Activated T-cell treated with anti-CD3 and anti-CD28 coated beads, Interleukin-2, amount 50 U/mL, for 24 hours (primary cell): ENCODE measurements around the gene ADAMTS2.

Source experiments
- DNase-seq: peaks from one replicate; pipeline ENCODE4 v3.0.0-alpha.2; 2020
- H3K27ac Mint-ChIP-seq: 2 replicates; pipeline ENCODE4 v1.8.0; 2020; ENCODE audit warnings: mild to moderate bottlenecking, mixed read lengths
- H3K27me3 Mint-ChIP-seq: 2 replicates; pipeline ENCODE4 v1.8.0; 2020; ENCODE audit warnings: mixed read lengths
- H3K36me3 Mint-ChIP-seq: 2 replicates; pipeline ENCODE4 v1.8.0; 2020; ENCODE audit warnings: low read depth, mixed read lengths
- H3K4me1 Mint-ChIP-seq: 2 replicates; pipeline ENCODE4 v1.8.0; 2020; ENCODE audit warnings: low read depth, mixed read lengths
- H3K4me3 Mint-ChIP-seq: 2 replicates; pipeline ENCODE4 v1.8.0; 2020; ENCODE audit warnings: mild to moderate bottlenecking, moderate library complexity, mixed read lengths
- H3K9me3 Mint-ChIP-seq: 2 replicates; pipeline ENCODE4 v1.8.0; 2020; ENCODE audit warnings: mixed read lengths

The ADAMTS2 gene

DNA sequence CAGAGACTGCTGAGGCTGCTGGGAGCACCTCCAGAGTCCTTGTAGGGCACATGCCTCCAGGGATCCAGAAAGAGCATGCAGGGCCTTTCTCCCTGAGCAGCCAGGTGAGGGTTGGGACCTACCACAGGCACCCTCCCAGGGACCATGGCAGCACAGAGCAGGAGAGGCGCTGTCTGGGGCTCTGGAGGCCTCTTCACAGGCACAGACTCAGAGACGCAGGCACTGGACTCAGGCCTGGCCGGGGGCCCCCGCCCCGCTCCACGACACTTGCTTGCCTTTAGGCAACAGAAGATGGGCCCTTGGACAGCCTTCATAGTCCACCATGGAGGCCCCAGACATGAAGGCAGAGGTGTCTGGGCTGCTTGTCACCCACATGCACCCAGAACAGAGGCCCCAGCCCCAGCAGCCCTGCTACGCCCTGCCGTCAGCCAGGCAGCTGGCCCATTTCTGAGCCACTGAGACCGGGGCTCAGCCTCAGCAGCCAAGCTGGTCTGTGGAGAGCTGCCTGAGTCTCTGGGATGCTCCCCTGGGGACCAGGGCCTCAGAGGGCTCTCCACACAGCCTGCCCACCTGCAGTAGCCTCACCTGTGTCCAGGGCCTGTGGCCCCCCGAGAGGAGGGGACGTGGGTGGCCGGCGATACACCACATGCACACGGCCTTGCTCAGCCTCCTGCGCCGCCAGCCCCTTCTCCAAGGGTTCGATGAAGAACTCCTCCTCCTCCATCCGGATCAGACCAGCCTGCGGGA lies 72.8 kb downstream of the ADAMTS2 start:
- Mint-ChIP-seq H3K9me3 (no peaks in the 10 kb centered on the region), H3K36me3 (no peaks in the 10 kb centered on the region), H3K4me3 (no peak overlapping the region), H3K4me1 (no peaks in the 10 kb centered on the region), H3K27ac (no peak overlapping the region), H3K27me3 (no peaks in the 10 kb centered on the region)
- DNase-seq = no peak

DNA sequence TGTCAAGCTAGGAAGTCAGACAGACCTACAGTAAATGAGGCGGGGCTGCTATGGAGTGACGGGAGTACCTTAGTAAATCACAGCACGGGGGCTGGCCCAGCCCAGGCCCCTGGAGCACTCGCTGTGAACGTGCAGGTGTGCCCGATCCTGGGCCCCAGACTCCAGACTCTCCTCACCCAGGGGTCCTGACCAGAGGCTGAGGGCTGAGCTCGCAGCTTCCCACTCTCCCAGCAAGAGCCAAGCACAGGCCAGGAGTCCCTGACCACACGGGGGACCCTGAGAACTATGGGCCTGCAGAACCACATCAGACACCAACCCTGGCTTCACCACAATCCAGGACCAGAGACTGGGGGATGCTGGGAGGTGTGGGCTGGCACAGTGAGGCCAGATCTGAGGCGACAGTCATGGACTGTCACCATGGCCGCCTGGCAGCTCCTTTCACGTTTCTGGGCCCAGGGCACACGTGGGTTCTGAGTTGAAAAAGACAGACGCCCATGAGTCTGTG lies 73.4 kb downstream of the ADAMTS2 start:
- no peak overlapping the region for H3K4me3 Mint-ChIP-seq
- no peak for DNase-seq
- H3K27me3 Mint-ChIP-seq = no peaks in the 10 kb centered on the region
- no peaks in the 10 kb centered on the region for H3K36me3 Mint-ChIP-seq
- no peak overlapping the region for H3K27ac Mint-ChIP-seq
- no peaks in the 10 kb centered on the region for H3K9me3 Mint-ChIP-seq
- no peaks in the 10 kb centered on the region for H3K4me1 Mint-ChIP-seq

DNA sequence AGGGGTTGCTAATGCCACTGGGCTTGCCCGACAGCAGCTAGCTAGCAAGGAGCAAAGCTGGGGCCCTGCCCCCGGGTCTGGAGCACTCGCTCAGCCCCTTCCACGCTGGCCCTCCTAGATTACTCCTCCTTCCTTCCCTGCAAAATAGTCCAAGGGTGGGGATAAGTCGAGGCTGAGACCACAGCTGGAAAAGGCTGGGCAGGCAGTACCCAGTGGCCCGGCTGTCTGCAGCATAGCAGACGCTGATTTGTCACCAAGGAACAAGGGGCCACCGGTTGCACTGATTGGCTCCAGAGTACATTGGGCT lies 73.9 kb downstream of the ADAMTS2 start:
- no peaks in the 10 kb centered on the region for H3K36me3 Mint-ChIP-seq
- H3K27me3 Mint-ChIP-seq = no peaks in the 10 kb centered on the region
- no peak for DNase-seq
- no peaks in the 10 kb centered on the region for H3K4me1 Mint-ChIP-seq
- no peak overlapping the region for H3K27ac Mint-ChIP-seq
- no peaks in the 10 kb centered on the region for H3K9me3 Mint-ChIP-seq
- no peak overlapping the region for H3K4me3 Mint-ChIP-seq

DNA sequence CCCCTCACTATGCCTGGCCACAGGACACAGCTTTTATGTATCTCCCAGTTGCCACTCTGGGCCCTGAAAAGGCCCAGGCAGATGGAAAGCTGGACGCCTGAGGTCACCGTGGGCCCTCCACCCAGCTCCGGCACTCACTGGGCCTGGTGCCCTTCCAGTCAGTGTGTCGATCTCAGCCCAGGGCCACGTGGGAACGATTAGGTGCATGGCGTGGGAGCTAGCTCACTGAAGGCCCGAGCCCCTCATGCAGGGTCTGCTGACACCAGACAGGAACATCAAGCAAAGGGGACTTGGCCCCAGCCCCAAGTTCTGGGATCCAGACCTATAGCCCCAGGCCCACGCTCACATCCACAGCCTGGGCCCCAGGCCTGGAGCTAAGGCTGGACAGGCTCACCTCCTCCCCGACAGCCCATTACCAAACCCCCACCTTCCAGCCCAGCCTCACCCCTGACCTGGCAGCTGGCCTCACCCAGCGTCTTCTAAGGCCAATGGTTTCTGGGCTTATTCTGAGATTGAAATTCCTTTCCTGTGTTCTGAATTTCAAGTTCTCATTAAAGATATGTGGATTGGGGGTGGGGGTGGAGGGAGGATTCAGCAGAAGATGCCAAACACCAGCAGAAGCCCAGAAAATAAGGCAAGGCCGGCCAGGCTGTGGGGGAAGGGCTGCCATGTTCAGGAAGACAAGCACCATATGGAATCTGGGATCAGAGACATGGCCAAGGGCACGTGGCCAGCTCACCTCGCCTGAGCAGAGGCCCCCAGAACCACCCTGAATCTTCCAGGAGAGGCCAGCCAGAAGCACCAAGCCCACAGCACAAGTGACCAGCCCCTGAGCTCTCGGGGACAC lies 74.5 kb downstream of the ADAMTS2 start:
- no peaks in the 10 kb centered on the region for H3K36me3 Mint-ChIP-seq
- no peaks in the 10 kb centered on the region for H3K9me3 Mint-ChIP-seq
- no peak overlapping the region for H3K4me3 Mint-ChIP-seq
- no peak for DNase-seq
- H3K27me3 Mint-ChIP-seq = peaks cover 5% of the 10 kb centered on the region
- no peaks in the 10 kb centered on the region for H3K4me1 Mint-ChIP-seq
- no peak overlapping the region for H3K27ac Mint-ChIP-seq

DNA sequence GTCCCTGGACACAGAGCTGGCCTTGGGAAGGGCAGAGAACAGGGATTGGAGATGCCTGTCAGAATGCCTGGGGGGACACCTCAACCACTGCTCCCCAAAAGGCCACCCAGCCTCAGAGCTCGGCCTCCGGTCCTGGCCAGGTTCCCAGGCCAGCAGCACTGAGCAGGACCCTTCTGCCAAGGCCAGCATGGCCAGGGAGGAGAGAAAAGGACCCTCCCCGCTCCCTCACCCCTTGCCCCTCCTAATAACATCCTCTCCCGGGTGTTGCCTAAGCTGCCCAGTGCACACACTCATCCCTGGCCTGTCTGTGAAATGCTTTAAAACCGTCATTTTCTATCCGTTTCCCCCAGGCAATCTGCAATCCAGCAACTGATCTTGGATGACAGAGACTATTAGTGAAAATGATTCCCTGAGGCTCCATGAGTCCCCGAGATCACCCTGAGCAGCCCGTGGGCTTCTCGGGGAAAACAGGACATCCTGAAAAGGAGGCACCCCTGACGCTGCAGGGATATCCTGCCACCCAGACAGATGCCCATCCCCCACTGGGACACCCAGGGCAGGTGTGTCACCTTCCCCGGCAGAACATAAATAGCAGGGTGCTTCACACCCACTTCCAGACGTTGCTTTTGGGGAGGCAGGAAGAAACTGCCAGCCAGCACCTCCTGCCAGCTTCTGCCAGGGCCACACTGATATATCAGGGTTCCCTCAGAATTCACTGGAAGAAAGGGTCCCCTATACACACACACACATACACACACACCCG lies 75.3 kb downstream of the ADAMTS2 start:
- Mint-ChIP-seq H3K9me3 (no peaks in the 10 kb centered on the region), H3K4me1 (no peaks in the 10 kb centered on the region), H3K4me3 (no peak overlapping the region), H3K27ac (no peak overlapping the region), H3K27me3 (peaks cover 6% of the 10 kb centered on the region), H3K36me3 (no peaks in the 10 kb centered on the region)
- DNase-seq = no peak

DNA sequence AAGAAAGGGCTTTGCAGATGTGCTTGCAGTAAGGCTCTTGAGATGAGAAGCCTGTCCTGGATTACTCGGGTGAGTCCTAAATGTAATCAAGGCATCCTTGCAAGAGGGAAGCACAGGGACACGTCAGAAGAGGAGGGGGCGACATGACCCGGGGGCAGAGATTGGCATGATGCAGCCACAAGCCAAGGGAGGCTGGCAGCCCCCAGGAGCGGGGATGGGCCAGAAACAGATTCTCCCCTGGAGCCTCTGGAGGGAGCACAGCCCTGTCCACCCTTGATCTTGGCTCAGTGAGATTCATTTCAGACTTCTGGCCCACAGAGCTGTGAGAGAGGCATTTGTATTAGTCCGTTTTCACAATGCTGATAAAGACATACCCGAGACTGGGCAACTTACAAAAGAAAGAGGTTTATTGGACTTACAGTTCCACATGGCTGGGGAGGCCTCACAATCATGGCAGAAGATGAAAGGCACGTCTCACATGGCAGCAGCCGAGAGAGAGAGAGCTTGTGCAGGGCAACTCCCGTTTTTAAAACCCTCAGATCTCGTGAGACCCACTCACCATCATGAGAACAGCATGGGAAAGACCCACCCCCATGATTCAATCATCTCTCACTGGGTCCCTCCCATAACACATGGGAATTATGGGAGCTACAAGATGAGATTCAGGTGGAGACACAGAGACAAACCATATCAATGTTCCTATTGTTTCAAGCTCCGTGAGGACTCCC lies 76.1 kb downstream of the ADAMTS2 start:
- Mint-ChIP-seq H3K9me3 (no peaks in the 10 kb centered on the region), H3K27ac (no peak overlapping the region), H3K36me3 (no peaks in the 10 kb centered on the region), H3K27me3 (peaks cover 6% of the 10 kb centered on the region), H3K4me3 (no peak overlapping the region), H3K4me1 (no peaks in the 10 kb centered on the region)
- peak; percentile 6 for DNase-seq

DNA sequence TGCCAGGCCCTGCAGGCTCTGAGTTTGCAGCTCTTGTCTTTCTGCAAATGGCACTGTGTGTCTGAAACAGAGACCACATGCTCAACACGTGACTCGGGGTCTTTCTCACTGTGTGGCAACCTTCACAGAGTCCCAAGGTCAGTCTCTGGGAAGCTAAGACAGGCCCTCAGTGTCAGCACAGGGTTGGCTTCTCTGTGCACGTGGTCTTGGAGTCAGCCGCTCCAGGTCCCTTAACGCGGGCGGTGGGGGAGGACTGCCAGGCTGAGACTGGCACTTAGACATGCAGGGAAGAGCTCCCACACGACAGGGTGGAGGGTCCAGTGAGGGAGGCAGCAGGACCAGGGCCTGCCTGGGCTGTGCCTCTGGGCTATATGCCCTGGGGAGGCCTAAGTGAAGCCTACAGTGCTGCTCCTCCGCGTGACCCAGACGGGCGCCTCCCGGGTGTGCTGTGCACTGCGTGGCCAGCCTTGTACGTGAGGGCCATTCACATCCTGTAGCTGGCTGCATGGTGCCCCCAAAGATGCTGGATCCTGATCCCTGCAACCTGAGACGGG lies 76.8 kb downstream of the ADAMTS2 start:
- H3K9me3 Mint-ChIP-seq = no peaks in the 10 kb centered on the region
- H3K27ac Mint-ChIP-seq = no peak overlapping the region
- H3K27me3 Mint-ChIP-seq = peaks cover 6% of the 10 kb centered on the region
- no peak overlapping the region for H3K4me3 Mint-ChIP-seq
- no peaks in the 10 kb centered on the region for H3K4me1 Mint-ChIP-seq
- DNase-seq = peak; percentile 22
- no peaks in the 10 kb centered on the region for H3K36me3 Mint-ChIP-seq

DNA sequence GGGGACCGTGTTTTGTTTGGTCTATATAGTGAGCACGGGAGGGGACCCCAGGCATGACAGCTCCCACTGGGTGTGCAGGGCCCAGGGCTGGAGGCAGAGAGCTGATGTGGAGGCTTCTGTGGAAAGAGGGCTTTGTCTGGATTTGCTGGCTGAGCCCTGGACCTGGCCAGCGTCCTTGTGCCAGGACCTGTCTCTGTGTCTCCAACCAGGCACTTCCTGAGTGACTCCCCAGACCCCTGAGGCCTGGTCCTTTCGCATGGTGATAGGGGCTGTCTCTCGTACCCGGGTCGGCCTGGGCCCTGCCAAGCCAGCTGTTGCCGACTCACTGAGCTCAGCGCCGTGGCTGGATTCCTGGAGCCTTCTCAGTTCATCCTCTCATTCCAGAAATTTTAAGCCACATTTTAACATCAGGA lies 77.6 kb downstream of the ADAMTS2 start:
- H3K36me3 Mint-ChIP-seq = no peaks in the 10 kb centered on the region
- H3K9me3 Mint-ChIP-seq = no peaks in the 10 kb centered on the region
- H3K27me3 Mint-ChIP-seq = peaks cover 6% of the 10 kb centered on the region
- H3K4me3 Mint-ChIP-seq = no peak overlapping the region
- peak; percentile 14 for DNase-seq
- no peak overlapping the region for H3K27ac Mint-ChIP-seq
- no peaks in the 10 kb centered on the region for H3K4me1 Mint-ChIP-seq

DNA sequence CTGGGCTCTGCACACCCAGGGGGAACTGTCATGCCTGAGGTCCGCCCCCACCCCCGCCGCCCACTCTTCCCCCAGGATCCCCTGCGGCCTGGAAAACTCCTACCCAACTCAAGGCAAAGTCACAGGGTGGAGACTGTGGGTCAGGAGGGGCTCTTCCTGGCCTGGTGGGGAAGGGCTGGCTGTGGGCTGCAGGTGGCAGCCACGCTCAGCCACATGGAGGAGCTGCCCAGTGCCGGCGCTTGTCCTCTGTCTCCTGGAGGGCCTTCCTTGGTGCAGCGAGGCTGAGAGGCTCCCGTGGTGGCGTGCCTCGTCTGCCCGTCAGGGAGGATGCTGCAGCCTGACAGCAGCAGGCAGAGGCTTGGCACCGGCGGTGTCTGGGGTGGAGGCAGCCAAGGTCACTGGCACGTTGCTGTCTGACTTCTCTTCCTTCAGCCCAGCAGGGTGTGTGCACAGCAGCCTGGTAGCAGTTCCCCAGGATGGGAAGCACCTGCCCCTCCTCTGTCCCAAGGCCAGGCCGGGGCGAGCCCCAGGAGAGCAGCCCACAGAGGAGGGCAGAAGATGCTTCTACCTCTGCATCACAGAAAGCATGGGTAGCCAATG lies 78.1 kb downstream of the ADAMTS2 start:
- Mint-ChIP-seq H3K4me3 (no peak overlapping the region), H3K4me1 (no peaks in the 10 kb centered on the region), H3K36me3 (no peaks in the 10 kb centered on the region), H3K27ac (no peak overlapping the region), H3K9me3 (no peaks in the 10 kb centered on the region), H3K27me3 (peaks cover 6% of the 10 kb centered on the region)
- DNase-seq = peak; percentile 2

DNA sequence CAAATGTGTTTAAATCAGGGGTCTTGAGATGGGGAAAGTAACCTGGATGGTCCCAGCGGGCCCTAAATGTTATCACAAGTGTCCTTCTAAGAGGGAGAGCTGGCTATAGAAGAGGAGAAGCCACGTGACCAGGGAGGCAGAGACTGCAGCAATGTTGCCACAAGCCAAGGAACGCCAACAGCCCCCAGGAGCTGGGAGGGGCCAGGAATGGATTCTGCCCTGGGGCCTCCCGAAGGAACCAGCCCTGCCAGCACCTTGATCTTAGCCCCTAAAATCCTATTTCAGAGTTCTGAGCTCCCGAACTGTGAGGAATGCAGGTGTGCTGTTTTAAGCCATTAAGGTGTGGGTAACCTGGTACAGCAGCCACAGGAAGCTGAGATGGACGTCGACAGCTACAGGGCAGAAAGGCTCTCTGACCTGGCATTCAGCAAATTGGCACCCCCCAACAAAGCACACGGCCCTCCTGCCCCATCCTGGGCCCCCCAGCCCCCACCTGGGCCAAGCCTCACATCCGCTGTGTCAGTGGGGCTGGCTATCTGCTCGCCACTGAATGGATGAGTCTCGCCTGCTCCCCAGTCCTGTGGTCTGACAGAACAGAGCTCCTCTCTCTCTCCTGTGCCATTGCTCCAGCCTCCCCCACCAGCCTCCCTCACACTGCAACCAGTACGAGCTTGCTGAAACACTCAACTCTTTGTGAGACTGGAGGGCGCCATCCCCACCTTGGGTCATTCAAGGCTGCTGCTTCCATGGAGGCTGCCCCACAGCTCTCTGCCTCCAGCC lies 78.8 kb downstream of the ADAMTS2 start:
- Mint-ChIP-seq H3K36me3 (no peaks in the 10 kb centered on the region), H3K27me3 (peaks cover 6% of the 10 kb centered on the region), H3K9me3 (no peaks in the 10 kb centered on the region), H3K4me1 (no peaks in the 10 kb centered on the region), H3K4me3 (no peak overlapping the region), H3K27ac (no peak overlapping the region)
- peak; percentile 6 for DNase-seq

DNA sequence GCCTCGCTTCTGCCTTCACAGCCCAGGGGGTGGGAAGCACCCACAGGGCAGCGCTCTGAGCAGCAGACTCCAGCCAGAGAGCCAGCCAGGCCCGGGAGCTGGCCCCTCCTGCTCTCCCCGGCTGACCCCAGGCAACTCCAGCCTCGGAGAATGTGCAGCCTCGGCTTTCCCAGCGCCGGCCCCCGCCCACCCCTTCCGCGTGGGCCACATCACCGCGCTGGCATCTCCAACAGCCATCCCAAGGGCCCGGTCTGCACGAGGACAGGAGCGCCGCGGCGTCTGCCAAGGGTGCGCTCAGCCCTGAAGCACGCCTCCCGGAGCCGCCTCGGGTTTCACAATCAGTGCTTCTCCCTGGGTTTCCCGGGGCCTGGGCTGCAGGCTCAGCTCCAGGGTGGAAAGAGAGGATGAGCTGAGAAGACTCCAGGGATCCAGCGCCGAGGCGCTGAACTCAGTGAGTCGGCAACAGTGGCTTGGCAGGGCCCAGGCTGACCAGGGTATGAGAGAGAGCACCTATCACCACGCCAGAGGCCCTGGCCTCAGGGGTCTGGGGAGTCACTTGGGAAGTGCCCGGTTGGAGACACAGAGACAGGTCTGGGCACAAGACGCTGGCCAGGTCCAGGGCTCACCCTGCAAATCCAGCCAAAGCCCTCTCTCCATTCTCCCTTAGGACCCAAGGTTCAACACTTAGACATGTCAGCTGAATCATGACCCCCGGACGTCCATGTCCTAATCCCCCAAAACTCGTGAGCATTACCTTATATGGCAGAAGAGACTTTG lies 79.6 kb downstream of the ADAMTS2 start:
- H3K9me3 Mint-ChIP-seq = no peaks in the 10 kb centered on the region
- H3K36me3 Mint-ChIP-seq = no peaks in the 10 kb centered on the region
- peak; percentile 16 for DNase-seq
- peaks cover 6% of the 10 kb centered on the region for H3K27me3 Mint-ChIP-seq
- H3K4me3 Mint-ChIP-seq = no peak overlapping the region
- H3K4me1 Mint-ChIP-seq = no peaks in the 10 kb centered on the region
- H3K27ac Mint-ChIP-seq = no peak overlapping the region

DNA sequence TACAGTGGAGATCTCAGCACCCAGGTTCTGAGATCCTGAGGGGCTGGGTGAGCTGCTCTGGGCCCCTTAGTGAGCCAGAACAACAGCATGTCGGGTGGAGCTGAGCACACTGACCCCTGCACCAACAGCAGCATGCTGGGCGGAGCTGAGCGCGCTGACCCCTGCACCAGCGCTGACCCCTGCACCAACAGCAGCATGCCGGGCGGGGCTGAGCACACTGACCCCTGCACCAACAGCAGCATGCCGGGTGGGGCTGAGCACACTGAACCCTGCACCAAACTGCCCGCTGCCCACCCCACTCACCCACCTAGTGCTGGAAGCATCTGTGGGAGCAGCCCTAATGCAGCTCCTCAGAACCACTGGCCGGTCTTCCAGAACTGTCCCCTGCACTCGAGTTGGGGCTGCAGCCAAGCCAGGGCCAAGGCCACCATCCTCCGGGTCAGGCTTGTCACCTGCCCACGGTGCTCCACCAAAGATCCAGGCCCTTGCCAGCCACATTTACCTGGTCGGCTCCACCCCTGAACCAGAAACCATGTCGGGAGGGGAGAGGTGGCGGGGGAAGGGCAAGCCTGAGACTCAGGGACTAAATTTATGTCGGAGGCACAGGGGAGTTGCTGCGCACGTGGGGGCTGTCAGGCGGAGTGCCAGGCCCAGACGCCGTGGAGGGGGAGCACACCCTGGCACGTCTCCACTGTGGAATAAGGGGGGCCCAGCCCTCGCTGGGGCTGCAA lies 80.3 kb downstream of the ADAMTS2 start:
- Mint-ChIP-seq H3K4me1 (no peaks in the 10 kb centered on the region), H3K27ac (no peak overlapping the region), H3K4me3 (no peak overlapping the region), H3K36me3 (no peaks in the 10 kb centered on the region), H3K9me3 (no peaks in the 10 kb centered on the region), H3K27me3 (peaks cover 6% of the 10 kb centered on the region)
- DNase-seq = peak; percentile 7
